ENCODE results near the gene LRRC3B.

Gene LRRC3B, protein sequence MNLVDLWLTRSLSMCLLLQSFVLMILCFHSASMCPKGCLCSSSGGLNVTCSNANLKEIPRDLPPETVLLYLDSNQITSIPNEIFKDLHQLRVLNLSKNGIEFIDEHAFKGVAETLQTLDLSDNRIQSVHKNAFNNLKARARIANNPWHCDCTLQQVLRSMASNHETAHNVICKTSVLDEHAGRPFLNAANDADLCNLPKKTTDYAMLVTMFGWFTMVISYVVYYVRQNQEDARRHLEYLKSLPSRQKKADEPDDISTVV

DNA sequence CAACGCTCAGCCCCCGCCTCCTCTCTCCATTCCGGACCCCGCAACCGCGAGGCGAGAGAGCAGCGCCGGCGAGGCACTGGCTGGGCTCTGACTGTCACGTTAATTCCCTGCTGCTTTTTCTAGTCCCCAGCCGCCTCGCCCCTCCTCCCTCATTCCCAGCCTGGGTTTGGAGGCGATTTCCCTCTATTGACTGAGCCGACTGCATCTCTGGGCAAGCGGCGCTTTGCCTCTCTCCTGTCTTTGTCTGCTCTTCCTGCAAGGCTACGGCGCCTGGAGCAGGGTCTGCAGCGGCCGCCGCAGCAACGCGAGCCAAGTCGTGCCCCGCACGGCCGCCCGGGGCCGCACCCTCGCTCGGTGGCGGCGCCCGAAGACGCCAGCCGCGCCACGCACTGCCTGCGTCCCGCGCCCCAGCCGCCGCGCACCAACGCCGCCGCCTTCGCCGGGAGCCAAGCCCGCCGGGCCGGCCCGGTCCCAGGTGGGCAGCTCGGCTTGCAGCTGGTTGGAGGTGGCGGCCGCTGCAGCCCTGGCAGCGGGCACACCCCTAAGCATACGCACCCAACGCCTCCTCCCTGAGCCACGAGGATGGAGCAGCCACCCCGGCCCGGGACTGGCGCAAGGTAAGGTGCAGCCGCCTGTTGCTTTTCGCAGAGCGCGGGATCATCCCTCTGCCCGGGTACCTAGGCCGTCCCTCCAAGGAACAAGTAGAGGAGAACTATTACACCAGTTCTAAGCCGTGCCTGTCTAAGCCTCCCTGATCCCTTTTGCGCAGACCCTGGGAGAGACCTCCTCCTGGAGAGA lies at the start of gene LRRC3B:
LRRC3B (plus strand) TSS at position 152 of the 798 bp plus-strand sequence. CDS start 86,901 bp downstream, outside the sequence.
- in situ Hi-C loops (cut with HindIII; ENCODE audit: low sequenced_read_pairs): no loop called here
- peak within 1 kb of the TSS; percentile 20 for H3K4me3 ChIP-seq (ENCODE audit: low read depth, low read length)
- DNase-seq (ENCODE audit: low read depth): no peak
- TF ChIP-seq, protein P1, sequence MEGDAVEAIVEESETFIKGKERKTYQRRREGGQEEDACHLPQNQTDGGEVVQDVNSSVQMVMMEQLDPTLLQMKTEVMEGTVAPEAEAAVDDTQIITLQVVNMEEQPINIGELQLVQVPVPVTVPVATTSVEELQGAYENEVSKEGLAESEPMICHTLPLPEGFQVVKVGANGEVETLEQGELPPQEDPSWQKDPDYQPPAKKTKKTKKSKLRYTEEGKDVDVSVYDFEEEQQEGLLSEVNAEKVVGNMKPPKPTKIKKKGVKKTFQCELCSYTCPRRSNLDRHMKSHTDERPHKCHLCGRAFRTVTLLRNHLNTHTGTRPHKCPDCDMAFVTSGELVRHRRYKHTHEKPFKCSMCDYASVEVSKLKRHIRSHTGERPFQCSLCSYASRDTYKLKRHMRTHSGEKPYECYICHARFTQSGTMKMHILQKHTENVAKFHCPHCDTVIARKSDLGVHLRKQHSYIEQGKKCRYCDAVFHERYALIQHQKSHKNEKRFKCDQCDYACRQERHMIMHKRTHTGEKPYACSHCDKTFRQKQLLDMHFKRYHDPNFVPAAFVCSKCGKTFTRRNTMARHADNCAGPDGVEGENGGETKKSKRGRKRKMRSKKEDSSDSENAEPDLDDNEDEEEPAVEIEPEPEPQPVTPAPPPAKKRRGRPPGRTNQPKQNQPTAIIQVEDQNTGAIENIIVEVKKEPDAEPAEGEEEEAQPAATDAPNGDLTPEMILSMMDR (IDR thresholded peaks at IDR 0.05; ENCODE audit: low read depth, low read length, missing control alignments): no peak

DNA sequence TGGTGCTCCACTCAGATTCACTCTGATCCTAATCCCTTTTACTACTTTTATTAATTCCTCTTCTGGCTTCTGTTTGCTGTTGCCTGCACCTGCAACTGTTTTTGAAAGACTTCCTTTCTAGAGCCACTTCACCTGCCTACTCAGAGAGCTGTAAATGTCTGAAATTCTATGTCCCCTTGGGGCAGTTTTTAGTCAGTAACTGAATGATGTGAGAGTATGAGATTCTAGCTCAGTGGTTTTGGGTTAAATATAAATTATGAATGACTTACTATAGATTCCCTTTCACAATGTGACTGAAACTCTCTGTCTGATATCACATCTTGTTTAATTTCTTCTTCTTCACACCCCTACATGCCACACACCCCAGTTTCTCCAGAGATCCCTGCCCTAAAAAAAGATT lies 47.8 kb upstream of the LRRC3B start:
- in situ Hi-C loops (cut with HindIII; ENCODE audit: low sequenced_read_pairs): no loop called here
- H3K4me3 ChIP-seq (ENCODE audit: low read depth, low read length): no peak overlapping the region
- no peak for DNase-seq (ENCODE audit: low read depth)
- TF ChIP-seq, protein P1 (IDR thresholded peaks at IDR 0.05; ENCODE audit: low read depth, low read length, missing control alignments): no peak

DNA sequence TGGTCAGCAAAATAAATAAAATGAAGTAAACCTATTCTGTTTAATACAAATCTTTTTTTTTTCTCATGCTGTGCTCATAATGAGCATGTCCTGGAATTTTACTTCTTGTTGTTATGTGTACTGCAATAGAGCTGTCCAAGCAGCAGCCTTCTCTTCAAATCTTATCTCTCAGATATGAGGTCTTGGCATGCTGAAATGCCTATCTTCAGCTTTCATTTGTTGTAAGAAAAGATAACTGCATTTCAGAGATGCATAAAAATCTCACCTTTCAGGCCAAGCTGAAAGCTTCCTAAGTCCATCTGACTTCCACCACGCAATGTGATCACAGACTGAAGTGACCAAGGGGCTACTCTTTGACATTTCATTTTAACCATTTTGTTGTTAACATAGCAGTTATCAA lies 43.5 kb upstream of the LRRC3B start:
- TF ChIP-seq, protein P1 (IDR thresholded peaks at IDR 0.05; ENCODE audit: low read depth, low read length, missing control alignments): no peak
- no peak overlapping the region for H3K4me3 ChIP-seq (ENCODE audit: low read depth, low read length)
- DNase-seq (ENCODE audit: low read depth): no peak
- in situ Hi-C loops (cut with HindIII; ENCODE audit: low sequenced_read_pairs): no loop called here

DNA sequence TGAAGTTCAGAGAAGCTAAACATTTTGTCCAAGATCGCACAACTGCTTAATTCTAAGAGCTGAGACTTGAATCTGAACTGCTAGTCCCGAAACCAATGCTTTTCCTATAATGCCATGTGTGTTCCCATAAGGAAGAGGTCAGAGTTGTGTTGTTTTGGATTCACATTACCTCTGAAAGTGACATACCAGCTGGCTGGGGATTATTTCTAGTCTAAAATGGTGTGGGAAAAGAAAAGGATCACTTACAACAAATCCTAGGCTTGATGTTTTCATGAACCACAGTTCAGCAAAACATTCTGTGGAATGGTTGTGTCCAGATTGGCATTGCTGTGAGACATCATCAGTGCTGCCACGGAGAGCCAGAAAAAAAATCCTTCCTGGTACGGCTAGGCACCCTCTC lies 35.0 kb upstream of the LRRC3B start:
- in situ Hi-C loops (cut with HindIII; ENCODE audit: low sequenced_read_pairs): no loop called here

DNA sequence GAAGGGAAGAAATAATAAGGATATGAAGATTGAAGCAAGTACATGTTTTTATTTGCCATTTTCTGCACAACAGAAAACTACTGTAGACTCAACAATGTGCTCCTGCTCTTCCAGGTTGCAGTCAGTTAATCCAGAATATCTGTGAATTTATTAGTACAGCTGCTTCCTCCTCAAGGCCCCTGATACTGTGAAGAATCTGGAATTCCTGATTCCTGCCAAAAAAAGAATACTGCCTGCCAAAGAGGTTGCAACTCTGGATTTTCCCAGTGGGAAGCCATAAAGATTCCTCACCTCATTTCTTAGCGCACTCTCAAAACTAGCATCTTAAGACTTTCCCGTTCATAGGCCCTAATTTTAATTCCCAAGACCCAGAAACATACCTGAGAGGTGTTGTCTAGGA lies 33.6 kb upstream of the LRRC3B start:
- in situ Hi-C loops (cut with HindIII; ENCODE audit: low sequenced_read_pairs): no loop called here

More for the DNA sequence above, 35.0 kb upstream of the LRRC3B start:
- TF ChIP-seq, protein P1 (IDR thresholded peaks at IDR 0.05; ENCODE audit: low read depth, low read length, missing control alignments): no peak
- no peak for DNase-seq (ENCODE audit: low read depth)
- no peak overlapping the region for H3K4me3 ChIP-seq (ENCODE audit: low read depth, low read length)

DNA sequence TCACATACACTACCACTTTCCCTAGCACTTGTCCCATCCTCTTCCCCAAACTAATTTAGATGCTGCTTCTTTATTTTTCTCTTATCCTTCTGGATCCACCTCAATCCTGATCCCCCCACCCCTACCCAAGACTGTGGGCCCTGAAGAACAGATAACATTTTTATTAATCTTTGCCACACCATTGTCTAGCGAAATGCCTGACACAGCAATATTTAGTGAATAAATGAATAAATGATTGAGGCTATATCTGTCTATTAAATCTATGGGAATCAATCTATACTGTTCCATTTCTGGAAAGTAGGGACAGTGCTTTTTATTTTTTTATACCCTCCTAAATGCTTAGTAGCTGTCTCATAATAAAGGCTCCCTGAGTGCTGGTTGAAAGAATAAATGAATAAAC lies 32.9 kb upstream of the LRRC3B start:
- in situ Hi-C loops (cut with HindIII; ENCODE audit: low sequenced_read_pairs): no loop called here
- no peak overlapping the region for H3K4me3 ChIP-seq (ENCODE audit: low read depth, low read length)
- TF ChIP-seq, protein P1 (IDR thresholded peaks at IDR 0.05; ENCODE audit: low read depth, low read length, missing control alignments): no peak
- DNase-seq (ENCODE audit: low read depth): no peak

More for the DNA sequence above, 33.6 kb upstream of the LRRC3B start:
- DNase-seq (ENCODE audit: low read depth): no peak
- no peak overlapping the region for H3K4me3 ChIP-seq (ENCODE audit: low read depth, low read length)
- TF ChIP-seq, protein P1 (IDR thresholded peaks at IDR 0.05; ENCODE audit: low read depth, low read length, missing control alignments): no peak

All from astrocyte of the cerebellum (primary cell).